Stimulated activated CD4-positive, alpha-beta T cell treated with anti-CD3 and anti-CD28 coated beads, TNF-alpha, amount 100 ng/mL, for 48 hours (primary cell): ENCODE results near the gene OVCH1.
A peak's percentile ranks its signal among the peaks of the same experiment; 100 is the strongest.

Source experiments
- DNase-seq, 3 donors: peaks; one replicate each; pipeline ENCODE4 v3.0.0-alpha.2; 2020; ENCODE audit warnings: low read depth in 3 of 3

OVCH1 gene, protein sequence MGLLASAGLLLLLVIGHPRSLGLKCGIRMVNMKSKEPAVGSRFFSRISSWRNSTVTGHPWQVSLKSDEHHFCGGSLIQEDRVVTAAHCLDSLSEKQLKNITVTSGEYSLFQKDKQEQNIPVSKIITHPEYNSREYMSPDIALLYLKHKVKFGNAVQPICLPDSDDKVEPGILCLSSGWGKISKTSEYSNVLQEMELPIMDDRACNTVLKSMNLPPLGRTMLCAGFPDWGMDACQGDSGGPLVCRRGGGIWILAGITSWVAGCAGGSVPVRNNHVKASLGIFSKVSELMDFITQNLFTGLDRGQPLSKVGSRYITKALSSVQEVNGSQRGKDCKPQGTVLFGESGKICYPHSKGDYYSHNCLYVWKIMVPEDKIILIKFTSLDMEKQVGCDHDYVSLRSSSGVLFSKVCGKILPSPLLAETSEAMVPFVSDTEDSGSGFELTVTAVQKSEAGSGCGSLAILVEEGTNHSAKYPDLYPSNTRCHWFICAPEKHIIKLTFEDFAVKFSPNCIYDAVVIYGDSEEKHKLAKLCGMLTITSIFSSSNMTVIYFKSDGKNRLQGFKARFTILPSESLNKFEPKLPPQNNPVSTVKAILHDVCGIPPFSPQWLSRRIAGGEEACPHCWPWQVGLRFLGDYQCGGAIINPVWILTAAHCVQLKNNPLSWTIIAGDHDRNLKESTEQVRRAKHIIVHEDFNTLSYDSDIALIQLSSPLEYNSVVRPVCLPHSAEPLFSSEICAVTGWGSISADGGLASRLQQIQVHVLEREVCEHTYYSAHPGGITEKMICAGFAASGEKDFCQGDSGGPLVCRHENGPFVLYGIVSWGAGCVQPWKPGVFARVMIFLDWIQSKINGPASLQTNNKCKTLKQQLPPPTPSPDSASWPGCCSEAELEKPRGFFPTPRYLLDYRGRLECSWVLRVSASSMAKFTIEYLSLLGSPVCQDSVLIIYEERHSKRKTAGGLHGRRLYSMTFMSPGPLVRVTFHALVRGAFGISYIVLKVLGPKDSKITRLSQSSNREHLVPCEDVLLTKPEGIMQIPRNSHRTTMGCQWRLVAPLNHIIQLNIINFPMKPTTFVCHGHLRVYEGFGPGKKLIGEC

DNA sequence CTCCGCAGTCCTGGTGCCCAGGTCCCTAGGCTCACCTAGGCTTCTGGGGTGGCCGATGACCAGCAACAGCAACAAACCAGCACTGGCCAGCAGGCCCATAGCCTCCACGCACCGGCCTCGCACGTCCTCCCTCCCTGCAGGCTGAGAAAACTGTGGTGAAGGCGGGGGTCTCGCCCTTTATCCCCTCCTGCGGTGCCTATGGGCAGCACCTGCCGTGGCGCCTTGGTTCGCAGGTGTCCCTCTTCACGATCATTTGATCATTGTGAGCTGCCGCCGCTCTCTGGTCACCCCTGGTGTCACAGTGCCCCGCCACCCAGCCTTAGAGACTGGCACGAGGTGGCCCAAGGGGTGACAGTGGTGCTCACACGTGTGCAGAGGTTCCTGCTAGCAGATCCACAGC, at the start of gene OVCH1:
Gene OVCH1, minus strand, starts transcription at position 99 of the 400 bp plus-strand sequence. Its CDS starts 0 bp downstream, at position 99.
- DNase-seq, result no peak

DNA sequence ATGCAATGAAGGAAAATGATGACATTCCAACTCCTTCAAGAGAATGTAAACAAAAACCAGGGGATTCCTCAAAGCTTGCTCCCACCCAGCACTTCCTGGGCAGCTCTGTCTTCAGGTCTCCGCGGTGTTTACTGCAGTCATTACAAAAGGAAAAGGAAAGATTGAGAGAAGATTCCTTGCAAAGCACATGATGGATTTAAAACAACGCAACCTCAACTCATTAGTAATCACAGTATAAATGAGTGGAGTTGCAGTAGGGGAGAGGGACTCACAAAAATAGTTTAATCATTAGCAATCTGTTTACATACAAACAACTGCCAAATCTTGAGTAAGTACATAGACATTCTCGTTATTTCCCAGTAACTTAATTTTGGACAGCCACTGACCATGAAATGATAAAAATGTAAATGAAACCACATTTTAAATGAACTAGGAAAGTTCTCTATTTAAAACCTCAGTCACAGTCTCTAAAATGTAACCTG, 49.7 kb upstream of the OVCH1 start:
- DNase-seq, result no peak

DNA sequence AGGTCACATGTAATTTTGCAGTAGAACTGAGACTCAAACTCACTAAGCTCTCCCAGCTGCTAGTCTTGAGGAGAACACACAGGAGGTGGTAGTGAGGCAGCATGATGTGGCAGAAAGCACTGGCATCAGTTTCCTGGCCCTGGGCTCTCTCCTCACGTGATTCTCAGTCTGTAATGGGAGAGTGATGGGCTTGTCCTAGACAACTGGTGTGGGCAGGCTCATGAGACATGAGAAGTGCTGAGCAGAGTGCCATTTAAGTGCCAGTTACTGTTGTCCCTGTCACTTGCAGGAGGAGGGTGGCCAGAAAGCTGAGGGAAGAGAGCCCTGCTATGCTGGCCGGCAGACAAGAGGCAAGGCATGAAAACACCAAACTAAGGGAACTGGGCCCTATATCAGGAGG, 48.5 kb upstream of the OVCH1 start:
- DNase-seq, result no peak

DNA sequence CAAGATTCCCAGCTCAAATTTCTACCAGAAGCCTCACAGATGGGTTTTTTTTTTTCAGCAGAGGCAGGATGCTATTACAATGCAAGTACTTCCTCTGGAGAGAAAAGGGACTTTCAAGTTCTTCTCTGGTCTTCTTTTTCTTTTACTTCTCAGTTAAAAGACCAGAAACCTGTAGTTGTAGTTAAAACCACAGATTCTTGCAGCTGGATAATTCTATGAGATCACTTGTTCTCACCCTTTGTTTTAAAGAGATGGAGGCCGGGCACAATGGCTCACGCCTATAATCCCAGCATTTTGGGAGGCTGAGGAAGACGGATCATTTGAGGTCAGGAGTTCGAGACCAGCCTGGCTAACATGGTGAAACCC, 47.6 kb upstream of the OVCH1 start:
- no peak for DNase-seq

DNA sequence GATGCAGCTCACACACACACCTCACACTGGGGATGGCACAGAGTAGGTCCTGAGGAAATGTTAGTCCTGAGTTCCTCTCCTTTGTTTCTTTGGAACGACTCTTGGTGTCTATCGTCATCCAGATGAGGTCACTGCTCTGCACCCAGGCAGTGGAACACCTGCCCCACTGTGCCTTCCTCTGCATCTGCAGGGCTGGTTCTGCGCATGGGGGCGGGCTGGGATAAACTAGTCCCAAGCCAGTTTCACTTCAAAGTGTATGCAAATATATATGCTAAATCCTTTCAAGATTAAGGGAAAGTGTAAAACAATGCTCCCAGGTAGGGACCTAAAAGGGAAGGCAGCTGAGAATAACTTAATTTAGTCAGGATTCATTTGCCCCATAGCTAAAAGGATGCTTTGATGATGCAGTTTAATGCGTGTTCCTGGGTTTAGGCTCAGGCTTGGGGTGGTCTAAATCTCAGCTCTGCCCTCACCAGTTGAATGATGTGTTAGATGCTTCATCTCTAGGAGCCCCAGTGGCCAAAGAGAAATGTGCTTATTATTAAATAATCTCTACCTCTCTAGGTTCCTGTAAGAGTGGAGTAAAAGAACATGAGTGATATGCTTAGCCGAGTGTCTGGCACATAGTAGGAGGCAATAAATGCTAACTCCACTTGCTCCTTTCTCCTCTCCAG, 47.1 kb upstream of the OVCH1 start:
- no peak for DNase-seq

DNA sequence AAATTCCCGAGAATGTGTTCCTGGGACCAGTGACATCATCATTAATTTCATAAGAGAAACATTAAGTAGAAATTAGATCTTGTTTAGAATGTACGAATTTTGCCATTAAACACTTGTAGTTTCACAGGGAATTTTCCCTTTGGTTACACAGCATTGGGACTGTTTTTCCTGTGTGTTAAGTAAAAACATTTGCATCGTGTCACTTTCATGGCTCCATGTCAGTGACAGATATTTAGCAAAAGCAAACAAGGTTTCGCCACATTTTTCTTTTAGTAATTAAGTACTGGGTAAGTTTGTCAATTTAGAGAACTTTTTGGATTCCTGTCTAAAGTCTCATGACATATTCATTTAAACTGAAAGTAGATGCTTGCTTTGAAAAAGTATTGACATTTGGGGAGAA, 45.5 kb upstream of the OVCH1 start:
- DNase-seq, result no peak

DNA sequence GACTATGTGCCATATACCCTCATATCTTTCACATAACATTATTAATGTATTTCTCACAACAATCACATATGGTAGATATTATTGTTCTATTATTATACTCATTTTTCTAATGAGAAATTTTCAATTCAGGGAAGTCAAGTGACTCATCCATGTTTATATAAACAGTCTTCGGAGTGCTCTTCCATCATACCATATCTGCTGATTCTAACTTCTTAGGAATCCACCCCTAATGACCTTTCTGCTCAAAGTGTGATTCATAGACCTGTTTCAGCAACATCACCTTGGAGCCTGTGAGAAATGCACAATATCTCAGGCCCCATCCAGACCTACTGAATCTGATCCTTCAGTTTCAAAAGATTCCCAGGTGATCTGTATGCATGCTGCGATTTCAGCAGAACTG, 39.8 kb upstream of the OVCH1 start:
- no peak for DNase-seq

DNA sequence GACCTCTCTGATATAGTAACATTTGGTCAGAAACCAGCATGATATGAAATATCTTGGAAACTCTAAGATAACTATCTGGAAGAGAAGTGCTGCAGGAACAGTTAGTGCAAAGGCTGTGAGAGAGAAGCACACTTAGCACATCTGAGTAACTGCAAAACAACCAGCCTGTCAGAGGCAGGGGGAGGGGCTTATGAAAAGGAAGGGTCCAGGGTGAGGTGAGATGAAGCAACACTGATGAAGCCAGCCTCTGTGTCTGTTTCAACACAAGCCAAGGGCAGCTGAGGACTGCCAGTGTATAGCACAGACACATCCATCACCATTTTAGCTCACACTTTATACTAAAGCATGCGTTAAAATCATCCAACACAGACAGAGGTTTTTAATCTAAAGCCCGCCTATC, 37.4 kb upstream of the OVCH1 start:
- DNase-seq, result no peak

DNA sequence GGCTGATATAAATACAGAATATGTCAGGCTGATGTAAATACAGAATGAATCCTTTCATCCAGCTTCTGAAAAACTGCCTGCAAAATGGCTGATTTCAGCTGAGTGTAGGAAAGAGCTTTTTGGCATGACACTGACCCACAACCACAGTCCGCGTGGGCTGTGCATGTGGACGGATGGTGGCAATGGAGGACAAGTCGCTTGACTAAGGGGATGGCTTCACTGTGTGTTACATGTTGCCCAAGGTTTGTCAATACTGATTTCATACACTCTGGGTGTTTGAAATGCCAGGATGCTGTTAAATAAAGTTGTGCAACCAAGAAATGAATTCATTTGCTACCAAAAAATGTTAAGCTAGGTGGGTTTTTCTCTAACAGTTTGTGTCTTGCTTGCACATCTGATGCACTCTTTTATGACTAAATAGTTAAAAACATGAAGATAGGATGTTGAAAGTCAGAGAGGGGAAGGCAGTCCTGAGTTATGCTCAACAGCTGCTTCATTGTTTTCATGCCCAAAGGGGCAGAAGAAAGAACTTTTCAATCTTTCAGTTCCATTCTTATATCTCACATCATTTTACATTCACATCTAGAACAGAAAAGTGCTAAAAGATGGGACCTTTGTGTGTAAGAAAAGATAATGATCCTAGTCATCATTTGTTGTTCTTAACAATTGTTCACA, 36.5 kb upstream of the OVCH1 start:
- DNase-seq, result no peak

DNA sequence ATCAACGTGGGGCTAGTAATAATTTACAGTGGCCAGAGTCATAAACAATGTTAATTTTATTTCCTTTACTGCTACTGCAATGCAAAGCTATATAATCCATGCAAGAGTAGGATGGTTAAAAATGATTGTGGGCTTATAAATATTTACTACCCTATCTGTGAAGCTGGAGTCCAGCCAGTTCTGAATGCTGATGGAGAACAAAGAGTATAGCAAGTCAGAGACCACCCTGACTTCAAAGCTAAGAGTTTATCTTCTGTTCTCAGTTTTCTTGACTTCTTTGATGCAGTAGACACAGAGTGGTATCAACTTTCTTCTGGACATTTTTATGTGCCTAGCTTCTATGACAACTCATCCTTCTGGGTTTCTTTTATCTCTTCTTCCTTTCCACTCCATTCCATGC, 34.0 kb upstream of the OVCH1 start:
- no peak for DNase-seq

DNA sequence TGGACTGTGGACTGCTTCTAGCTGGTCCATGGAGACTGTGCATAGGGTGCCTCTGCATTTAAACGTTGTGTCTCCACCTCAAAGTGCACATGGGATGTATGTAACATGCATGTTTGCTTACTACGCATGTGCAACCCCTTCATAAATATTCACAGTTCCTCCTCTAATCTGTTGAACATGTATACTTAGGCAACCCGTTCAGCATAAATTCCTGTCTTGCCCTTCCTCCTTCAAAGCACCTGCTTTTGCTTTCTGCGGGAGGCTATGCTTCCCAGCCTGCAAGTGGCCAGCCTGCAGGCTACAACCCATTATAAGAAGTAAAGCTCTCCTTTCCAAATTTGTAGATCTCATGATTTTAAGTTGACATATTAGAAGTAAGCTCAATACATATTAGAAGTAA, 33.0 kb upstream of the OVCH1 start:
- DNase-seq, result no peak

DNA sequence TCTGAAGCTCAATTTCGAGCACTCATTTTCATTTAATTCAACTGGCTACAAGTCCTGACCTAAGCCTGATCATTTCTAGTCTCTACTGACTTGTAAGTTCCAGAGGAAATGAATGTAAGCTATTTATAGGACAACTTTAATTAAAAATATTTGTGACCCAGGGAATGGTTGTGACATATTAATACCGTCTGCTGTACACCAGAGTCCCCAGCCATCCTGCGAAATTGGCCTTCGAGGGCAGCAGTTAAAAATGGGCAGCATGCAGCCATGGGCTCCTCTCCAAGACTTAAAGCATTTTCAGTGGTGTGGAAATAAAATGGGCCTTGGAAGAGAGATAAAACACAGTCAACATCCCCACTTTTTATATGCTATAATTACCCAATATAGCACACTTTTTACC, 30.7 kb upstream of the OVCH1 start:
- DNase-seq, result no peak

DNA sequence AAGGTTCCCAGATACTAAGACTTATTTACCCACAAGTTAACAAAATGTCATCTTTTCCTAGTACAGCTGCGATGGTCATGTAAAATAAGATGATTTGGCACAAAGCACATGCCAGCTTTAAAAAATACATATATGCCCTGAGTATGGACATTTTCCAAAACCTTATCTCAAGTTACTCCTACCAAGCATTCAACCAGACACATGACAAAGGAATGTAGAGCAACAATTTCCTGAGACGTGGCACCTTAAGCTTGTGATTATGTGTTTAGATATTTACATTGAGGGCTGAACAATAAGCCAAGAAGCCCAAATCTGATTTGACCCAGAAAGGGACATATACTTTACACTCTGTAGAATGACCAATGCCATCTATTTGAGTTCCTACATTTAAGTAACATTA, 24.5 kb upstream of the OVCH1 start:
- no peak for DNase-seq

DNA sequence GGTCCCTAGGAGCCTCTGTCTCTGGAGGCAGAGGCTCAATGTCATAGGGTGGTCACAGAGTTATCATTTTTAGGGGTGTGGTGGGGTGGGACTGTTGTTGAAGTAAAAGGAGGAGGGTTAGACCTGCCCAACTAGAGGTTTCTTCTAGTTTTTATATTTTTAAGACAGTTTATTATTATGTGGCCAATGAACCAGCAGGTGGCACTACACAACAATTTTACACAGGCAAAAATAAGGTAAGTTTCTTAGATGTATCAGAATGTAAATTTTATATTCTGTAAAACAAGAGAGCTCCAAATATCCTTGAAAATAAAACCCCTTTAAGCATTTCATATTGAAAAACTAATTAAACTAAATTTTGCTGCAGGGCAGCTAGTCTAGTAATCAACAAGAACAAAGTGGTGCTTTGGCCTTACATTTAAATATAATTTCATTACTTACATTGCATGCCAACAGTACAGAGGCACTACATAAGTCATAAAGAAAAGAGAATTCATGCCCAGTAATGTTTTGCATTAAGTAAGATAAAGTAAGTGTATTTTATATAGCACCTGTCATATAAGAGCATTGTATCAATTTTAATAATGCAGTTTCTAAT, 22.2 kb upstream of the OVCH1 start:
- DNase-seq, result peak in 2 of 3 donors; percentile 3 to 15

DNA sequence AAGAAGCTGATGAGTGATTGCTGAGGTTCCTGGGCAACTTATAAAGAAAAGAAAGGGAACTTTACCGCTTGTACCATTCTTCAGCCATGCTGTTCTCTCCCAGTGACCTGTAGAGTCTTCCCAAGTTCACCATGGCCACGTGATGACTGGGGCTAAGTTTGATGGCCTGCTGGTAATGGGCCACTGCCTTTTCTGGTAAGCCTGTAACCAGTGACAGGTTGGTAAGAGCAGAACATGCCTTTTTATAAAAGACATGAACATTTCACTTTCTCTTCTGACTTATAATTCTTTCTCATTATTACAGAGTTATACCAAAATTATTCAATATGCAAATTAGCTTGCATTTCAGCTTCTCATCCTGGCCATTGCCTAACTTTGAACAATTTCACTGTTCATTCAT, 20.9 kb upstream of the OVCH1 start:
- DNase-seq, result no peak

DNA sequence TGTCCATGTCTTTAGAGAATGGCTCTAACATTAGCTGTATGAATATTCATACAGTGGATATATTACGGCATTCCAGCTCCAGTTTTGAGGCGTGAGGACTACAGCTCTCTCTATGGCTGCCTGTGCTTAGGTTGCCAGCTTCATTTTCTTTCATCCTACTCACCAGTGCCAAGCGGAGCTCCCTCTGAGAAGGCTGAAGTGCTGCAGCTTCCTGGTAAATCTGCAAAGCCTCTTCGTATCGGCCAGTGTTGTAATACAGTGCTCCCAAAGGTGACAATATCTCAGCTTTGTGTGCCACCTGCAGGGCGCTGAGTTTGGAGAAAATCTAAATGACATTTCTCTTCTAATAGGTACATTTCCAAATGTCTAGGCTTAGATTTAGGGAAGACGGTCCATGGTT, 19.8 kb upstream of the OVCH1 start:
- DNase-seq, result no peak

DNA sequence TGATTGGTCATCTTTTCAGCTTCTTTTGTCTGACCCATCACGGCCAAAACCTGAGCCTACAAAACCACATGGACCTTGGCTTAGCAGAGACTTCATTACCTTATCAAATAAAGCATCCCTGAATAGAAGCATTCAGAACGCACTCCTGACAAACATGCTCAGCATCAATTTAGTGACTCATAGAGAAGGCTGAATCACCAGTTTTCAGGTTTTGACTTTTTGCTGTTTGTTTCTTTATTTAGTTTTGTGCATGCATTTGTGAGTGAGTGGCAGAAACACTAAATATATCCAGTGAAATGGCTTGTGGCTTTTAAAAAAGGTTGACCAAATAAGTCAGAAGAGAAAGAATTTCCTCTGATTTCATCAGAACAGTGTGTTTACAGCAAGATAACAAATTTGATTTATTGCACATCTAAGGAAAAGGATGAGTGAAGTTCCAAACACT, 19.0 kb upstream of the OVCH1 start:
- no peak for DNase-seq

DNA sequence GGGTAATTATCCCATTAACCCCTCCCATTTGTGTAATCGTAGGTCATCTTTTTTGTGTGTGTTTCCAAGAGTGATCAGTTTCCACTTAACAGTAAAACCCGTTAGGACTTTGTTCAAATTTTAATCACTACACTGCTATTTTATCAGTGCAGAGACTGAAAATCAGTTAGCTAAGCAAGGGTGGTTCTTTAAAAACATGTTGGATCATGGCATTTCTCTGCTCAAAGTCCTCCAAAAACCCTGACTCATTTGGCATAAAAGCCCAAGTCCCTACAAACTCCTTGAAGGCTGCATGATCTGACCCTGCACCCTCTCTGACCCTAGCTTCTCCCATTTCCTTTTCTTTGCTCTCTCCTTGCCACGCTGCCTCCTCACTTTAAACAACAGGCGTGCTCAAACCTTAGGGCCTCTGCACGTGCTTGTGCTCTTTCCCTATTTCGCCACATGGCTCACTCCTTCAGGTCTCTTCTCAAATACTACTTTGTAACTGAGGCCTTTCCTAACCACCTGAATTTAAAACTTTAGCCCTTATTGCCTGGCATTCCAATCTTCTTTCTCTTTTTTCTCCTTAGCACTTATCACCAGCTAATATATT, 13.2 kb upstream of the OVCH1 start:
- DNase-seq, result no peak

DNA sequence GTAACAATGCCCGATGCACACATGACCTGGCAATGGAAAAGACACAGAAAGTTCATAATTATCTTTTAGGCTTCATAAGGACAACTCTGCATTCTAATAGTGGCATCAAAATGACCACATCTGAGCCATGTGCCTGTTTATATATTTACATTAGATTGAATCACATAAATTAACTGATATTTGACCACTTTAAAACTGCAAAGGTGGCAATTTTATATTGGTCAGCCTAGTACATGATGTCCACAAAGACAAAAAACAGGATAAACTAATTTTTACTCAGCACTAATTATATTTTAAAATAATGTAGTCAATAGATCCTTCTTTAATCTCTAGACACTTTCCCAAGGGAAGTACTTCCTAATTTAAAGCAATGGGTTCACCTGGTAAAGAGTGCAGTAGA, 12.0 kb upstream of the OVCH1 start:
- no peak for DNase-seq

DNA sequence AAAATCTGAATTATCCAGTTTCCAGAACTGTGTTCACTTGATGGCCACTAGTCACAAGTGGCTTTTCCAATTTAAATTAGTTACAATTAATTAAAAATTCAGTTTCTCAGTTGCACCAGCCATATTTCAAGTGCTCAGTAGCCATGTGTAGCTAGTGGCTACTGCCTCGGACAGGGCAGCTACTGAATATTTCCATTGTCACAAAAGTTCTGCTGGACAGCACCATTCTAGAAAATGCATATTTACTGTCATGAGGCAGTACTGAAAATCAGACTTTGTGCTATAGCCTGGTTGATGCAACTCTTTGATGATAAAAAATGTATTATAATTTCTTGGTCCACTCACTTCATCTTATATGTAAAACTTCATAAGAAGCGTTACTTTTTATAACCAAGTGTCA, 11.5 kb upstream of the OVCH1 start:
- no peak for DNase-seq

DNA sequence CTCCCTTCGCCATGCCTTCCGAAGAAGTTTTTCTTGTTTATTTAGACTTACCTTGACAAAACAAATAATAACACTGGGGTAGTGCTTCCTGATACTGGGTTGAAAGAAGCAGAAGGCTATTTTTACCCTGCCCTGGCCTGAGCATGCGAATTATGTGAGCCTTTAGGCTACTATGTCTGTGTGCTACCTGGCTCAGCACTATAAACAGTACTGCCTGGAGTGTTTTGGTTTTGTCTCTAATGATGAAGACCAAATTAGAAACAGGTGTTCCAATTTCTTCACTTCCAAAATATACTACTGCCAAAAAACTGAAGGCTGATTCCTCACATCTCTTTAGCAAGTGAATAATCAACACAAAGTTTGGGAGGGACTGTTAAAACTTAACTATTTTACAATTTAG, 7.6 kb upstream of the OVCH1 start:
- no peak for DNase-seq
